ENCODE results near the gene DLGAP1.

DLGAP1 gene

DNA sequence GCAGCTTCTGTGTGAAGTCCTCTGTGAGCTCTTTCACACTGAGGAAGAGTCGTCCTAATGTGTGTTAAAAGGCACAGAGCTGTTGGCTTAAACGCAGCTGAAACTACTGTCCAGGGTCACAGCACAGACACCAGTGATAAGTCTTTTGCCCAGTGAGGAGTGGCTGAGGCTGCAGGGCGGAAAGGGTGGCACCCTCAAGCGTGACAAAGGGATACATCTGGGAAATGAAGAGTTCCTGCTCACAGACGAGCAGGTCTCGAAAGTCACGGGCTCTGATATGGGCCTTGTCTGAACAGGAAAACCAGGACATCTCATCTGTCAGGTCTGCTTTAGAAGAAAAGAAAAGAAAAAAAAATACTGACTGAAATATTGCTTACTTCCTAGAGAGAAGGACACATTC, 968.6 kb downstream of the DLGAP1 start:
- Histone ChIP-seq H3K4me1 (ENCODE audit: control insufficient read depth in 1 of 2, insufficient read depth in 1 of 2, low read depth in 1 of 2, low read length in 1 of 2) (peaks cover 0 to 4% of the 10 kb centered on the region in 2 experiments), H3K27ac (no peak overlapping the region), H3K9me3 (no peaks in the 10 kb centered on the region), H3K27me3 (no peaks in the 10 kb centered on the region), H3K4me3 (ENCODE audit: low read depth in 1 of 2, low read length in 1 of 2) (no peak overlapping the region), H3K36me3 (no peaks in the 10 kb centered on the region)
- TF ChIP-seq CTCF (IDR thresholded peaks at IDR 0.05), result no peak

- Histone ChIP-seq H3K4me3 (ENCODE audit: low read depth in 1 of 2, low read length in 1 of 2) (no peak overlapping the region), H3K27ac (no peak overlapping the region), H3K27me3 (no peaks in the 10 kb centered on the region), H3K9me3 (no peaks in the 10 kb centered on the region), H3K36me3 (no peaks in the 10 kb centered on the region), H3K4me1 (ENCODE audit: control insufficient read depth in 1 of 2, insufficient read depth in 1 of 2, low read depth in 1 of 2, low read length in 1 of 2) (peaks cover 0 to 4% of the 10 kb centered on the region in 2 experiments)
- no peak for TF ChIP-seq CTCF (IDR thresholded peaks at IDR 0.05)
These were observed 969.7 kb downstream of the DLGAP1 start for GRCh38 chr18:3485153-3486149.

DNA sequence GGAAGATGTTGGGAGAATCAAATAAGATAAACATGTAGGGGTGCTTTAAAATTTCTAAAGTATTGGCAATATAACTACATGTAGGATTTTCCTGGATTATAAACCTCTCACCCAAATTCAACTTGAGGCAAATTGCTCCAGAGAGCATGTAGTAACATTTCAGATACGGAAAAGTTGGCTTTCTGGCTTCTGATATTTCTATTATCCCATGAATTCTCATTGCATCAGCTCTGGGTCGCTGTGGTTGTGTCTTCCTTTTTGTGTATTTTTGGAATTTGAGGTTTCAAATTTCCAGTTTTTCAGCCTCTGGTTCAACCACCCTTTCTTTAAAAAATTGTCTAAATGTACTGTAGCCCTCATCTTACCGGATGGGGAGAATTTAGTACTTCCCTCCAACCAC, 972.8 kb downstream of the DLGAP1 start:
- H3K27me3 ChIP-seq, result no peaks in the 10 kb centered on the region
- H3K4me1 ChIP-seq (ENCODE audit: control insufficient read depth in 1 of 2, insufficient read depth in 1 of 2, low read depth in 1 of 2, low read length in 1 of 2), result peaks cover 3 to 6% of the 10 kb centered on the region in 2 experiments
- H3K27ac ChIP-seq, result no peak overlapping the region
- H3K9me3 ChIP-seq, result no peaks in the 10 kb centered on the region
- H3K4me3 ChIP-seq (ENCODE audit: low read depth in 1 of 2, low read length in 1 of 2), result no peak overlapping the region
- TF ChIP-seq CTCF (IDR thresholded peaks at IDR 0.05), result no peak
- no peaks in the 10 kb centered on the region for H3K36me3 ChIP-seq

DNA sequence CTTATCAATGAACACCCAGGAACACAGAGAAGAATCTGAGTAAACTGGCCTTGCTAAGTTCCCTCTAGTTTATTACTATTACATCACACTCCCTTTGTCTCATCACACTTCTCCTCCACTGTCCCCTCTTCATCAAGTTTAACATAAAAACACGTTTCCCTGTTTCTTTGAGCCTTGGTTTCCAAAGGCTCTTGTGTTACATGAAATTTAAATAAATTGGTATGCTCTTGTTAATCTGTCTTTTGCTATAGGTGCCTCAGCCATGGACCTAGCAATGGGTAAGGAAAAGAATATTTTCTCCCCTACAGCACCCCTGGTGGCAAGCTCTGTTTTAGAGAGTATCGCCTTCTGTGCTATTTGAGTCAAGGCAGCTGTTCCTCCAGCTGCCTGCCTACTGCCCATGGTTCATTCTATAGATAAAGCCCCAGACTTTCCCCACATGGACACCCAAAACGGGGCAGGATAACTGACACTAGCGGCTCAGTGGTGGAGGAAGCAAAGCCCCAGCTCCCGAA, 973.4 kb downstream of the DLGAP1 start:
- no peaks in the 10 kb centered on the region for H3K36me3 ChIP-seq
- no peaks in the 10 kb centered on the region for H3K27me3 ChIP-seq
- H3K9me3 ChIP-seq, result no peaks in the 10 kb centered on the region
- H3K4me1 ChIP-seq (ENCODE audit: control insufficient read depth in 1 of 2, insufficient read depth in 1 of 2, low read depth in 1 of 2, low read length in 1 of 2), result peaks cover 3 to 6% of the 10 kb centered on the region in 2 experiments
- H3K4me3 ChIP-seq (ENCODE audit: low read depth in 1 of 2, low read length in 1 of 2), result no peak overlapping the region
- TF ChIP-seq CTCF (IDR thresholded peaks at IDR 0.05), result no peak
- H3K27ac ChIP-seq, result no peak overlapping the region

GRCh38 chr18:3480827-3481573, 974.1 kb downstream of the DLGAP1 start:
- no peak overlapping the region for H3K27ac ChIP-seq
- H3K9me3 ChIP-seq, result no peaks in the 10 kb centered on the region
- no peaks in the 10 kb centered on the region for H3K27me3 ChIP-seq
- no peak for TF ChIP-seq CTCF (IDR thresholded peaks at IDR 0.05)
- H3K4me1 ChIP-seq (ENCODE audit: control insufficient read depth in 1 of 2, insufficient read depth in 1 of 2, low read depth in 1 of 2, low read length in 1 of 2), result peaks cover 3 to 6% of the 10 kb centered on the region in 2 experiments
- H3K36me3 ChIP-seq, result no peaks in the 10 kb centered on the region
- H3K4me3 ChIP-seq (ENCODE audit: low read depth in 1 of 2, low read length in 1 of 2), result no peak overlapping the region

Measured in neutrophil (primary cell).